Measurements from ENCODE around the gene TKT.

Gene TKT

DNA sequence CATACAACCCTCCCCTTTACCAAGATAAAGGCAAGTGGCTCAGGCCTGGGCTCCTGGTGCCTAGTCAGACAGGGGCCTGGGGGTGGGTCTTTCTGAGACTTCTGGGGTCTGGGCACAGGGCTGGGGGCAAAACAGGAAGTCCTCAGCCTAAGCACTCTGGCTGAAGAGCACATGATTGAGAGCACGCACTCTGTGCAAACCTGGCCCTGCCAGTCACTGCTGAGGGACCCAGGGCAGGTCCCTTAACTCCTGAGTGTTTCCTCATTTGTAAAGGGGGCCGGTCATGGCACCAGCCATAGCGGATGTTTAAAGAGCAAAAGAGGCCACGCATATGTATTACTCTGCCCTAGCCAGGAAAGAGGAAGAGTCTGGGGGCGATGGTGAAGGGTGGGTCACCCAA is 16.0 kb downstream of the TKT start:
- no peak for DNase-seq

DNA sequence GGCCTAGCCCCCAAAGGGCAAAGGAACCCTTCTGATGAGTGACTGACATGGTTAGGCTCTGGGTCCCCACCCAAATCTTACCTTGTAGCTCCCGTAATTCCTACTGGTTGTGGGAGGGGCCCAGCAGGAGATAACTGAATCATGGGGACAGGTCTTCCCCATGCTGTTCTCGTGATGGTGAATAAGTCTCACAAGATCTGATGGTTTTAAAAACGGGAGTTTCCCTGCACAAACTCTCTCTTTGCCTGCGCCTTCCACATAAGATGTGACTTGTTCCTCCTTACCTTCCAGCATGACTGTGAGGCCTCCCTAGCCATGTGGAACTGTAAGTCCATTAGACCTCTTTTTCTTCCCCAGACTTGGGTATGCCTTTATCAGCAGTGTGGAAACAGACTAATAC is 16.9 kb downstream of the TKT start:
- no peak for DNase-seq

DNA sequence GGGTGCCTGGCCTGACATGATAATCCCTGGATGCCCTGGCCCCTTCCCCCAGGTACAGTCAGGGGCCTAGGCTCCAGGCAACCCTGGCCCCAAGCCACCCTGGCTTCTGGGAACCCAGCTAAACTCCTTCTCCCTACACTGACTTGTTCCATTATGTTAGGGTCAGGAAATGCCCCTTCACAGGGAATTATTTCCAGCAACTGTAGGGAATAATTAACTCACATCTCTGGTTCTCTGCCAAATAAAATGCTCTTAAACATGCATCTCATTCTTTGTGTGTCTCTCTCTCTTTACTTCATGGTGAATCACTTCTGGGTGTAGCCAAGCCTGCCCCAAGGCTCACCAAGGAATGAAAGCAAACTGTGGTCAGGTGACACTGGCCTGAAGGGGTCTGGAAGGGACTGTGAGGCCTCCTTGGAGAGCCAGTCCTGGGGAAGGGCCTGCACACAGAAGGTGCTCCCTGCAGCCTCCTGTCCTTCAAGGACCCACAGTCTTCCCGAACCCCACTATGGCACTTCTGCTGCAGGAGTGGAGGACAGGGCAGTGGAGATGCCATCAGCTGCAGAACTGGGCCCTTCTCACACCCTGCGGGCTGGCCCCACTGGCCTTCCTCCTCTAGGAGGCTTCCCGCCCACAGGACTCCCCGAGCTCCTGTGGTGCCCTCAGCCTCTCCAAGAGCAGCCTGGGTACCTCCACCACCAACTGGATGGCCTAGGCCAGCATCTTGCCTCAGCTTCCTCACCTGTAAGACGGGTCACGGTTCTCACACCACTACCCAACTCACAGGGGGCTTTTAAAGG is 17.6 kb downstream of the TKT start:
- DNase-seq, result no peak

DNA sequence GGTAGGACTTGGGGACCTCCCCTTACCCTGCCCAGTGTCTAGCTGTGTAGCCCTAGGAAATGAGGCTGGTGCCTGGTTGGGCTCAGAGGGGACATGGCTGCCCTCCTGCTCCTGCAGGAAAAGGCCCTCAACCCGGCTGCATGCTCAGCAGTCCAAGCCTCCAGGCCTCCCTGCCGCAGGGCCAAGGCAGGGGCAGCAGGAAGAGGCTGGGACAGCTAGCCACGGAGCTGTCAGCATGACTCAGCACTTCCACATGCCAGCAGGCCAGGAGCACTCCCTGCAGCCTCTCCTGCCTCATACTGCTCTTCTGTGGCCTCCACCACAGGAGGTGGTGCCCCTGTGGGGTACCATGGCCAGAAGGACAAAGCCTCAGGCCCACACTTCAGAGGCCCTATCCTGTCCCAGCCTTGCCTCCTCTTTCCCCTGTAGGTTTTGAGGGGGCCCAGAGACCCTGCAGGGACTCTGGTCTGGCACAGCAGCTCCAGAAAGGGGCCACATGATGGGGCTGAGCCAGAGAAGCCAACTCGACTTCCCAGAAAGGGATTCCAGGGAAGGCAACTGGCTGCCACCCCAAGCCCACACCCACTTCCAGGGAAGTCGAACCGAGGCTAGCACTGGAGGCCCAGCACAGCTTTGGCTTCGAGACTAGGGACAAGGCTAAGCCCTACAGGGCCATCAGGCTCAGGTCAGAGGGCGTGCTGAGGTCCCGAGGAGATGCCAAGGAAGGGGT is 19.5 kb downstream of the TKT start:
- DNase-seq, result no peak

DNA sequence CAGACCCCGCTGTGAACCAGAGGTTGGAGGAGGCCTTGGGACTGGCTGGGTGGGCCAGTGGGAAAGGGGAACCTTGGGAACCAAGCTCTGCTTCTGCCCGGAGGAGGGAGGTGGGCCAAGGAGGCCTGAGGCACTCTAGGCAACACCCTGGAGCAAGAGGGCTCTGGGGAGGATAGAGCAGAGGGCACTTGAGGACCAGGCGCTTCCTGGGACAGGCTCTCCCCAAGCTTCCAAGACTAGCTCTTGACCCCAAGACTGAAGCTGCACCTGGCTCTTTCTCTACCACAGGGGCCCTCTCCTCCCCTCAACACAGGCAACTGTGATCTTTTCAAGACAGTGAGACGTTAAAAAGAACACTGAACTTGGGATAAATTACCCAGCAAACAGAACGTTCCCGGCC is 20.3 kb downstream of the TKT start:
- DNase-seq, result no peak

DNA sequence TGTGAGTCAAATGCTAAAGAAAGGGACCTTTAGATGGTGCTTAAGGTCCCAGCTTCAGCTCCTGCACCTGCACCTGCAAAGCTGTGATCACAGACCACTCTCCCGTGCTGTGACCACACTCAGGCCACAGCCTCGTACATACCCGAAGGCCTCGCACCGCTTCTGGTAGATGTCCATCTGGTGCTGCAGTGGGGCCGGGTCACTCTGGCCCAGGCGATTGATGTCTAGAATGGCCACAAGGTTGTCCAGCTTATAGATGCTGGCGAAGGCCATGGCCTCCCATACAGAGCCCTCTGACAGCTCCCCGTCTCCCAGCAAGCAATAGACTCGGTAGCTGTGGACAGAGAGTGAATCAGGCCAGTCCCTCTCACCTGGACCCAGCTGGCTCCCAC is 21.0 kb downstream of the TKT start:
- no peak for DNase-seq

DNA sequence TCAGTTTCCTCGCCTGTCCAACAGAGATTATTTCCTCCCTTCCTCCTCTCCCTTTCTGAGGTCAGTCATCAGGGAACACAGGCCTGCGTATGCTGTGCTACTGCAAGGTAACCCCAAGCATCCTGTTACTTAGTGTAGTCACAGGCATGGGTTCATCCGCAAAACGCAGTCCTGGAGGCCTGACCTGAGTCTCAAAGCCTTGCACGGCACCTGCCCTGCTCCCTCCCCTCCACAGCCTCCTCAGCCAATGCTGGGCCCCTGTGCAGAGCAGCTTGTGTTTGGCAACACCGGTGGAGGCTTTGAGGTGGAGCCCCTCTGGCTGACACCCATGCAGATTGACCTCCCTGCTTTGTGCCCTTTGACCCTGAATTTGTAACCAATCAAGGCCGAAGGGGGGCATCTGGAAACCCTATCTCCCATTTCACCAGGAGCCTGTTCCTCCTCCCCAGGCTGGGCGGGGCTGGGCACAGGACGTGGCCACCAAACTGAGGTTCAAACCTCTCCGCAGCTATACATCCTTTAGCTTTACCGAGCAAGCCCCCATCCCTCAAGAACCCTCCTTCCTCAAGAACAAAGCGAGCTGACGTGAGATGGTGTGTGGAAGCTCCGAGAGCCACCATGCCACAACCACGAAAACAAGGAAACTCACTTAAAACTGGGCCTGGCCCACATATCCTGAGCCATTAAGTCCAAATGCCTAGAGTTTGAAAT is 21.5 kb downstream of the TKT start:
- DNase-seq, result no peak

DNA sequence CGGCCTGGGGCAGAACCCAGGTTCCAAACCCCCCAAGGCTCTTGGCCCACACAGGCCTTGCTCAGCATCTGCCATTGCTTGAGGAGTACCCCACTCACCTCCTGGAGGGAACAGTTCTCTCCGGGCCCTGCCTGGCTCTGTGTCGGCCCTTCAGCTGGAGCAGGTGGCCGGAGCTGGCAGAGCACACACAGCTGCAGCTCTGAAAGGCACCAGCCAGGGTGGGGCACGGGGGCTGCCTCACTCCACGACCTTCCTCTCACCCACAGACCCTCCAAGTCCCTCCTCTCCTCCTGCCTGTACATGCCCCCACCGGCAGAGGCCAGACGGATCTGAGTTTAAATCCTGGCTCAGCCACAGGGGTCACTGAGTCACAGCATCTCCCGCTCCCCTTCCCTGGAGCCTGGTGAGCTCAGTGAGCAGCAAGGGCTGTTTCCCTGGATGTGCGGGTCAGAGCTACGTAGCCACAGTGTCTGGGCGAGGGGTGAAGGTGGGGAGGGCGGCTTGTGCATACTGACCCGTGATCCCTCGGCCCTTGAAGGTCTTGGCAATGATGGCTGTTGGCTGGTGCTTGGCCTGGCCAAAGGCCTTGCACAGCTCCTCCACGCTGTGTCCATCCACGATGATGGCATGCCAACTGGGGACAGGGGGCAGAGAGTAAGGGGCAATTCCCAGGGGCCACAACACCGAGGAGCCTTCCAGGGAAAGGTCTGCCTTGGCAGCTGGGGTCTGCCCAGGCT is 23.0 kb downstream of the TKT start:
- DNase-seq, result no peak

DNA sequence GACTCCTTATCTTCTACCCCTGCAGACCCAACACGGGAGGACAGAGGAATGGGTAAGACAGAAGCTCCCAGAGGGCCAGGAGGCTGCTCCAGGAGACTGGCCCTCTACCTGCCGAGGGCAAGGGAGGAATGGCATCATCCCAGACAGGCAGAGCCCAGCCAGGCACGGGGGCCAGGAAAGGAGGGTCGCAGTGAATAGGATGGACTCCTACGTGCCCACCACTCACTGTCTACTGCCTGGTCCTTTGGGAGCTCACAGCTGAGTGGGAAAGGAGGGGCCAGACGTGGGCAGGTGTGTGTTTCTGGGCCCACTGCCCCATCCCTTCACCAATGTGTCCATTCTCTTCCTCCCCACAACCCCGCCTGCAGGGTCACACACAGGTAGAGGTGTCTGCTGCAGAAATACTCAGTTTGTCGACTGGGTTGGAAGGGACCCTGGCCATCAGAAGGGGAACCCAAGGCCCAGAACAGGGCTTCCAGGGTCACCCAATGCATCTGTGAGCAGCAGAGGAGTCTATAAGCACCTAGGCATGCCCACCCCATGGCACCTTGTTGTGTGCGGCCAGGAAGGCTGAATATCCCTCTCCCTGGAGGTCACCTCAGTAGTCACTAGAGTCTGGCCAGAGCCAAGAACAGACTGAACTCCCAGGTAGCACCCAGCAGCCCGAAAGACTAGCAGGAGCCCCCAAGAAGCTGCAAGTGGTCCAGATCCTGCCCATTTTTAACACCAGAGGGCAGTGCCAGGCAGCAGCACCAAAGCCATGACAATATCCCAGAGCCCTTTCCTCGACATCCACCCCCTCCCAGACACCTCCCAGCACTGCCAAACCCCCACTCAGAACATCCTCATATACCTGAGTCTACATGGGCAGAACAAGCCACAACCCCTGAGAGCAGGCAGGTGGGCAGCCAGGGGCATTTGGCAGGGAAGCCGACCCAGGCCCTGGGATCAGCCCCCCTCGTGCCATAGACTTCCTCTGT is 24.0 kb downstream of the TKT start:
- DNase-seq, result no peak

DNA sequence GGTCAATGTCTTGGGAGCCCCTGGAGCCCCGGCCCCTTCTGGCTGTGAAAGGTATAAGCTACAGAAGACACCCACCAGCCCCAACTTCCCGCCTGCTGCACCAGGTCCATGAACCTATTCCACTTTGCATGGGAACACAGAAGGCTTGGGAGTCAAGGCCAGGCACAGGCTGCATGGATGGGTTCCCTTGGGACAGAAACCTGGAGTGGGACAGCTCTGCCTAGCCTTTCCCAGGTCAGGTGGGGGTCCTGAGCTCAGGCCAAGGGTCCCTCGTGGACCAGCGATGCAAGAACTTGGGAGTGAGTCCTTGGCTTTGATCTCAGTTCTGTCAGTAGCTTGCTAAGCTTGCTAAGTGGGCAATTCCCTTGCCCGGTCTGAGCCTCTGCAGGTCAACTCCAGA is 25.0 kb downstream of the TKT start:
- DNase-seq, result no peak

DNA sequence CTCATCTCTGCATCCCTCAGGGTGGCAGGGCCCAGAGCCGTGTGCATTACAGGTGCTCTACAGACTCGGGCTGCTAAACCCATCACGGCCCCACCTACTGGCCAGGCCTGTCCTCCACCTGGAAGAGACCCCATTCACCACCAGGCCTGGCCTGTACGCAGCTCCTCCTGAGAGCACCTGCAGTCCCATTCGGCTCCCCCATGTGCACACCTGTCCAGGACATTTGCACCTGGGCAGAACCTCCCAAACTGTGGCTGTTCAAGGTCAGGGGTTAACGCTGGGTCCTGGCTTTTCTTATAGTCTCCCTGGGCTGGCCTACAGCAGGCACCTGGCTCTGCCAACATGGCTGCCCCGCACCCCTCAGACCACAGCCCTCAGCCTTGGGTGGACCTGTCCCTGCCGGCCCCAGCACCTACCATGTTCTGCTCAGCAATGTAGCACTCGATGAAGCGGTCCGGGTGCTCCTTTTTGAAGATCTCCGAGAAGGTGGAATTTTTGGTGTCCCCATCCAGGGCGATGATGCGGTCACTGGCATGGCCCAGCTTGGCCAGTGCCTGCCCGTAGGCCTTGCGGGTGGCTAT is 25.7 kb downstream of the TKT start:
- no peak for DNase-seq

DNA sequence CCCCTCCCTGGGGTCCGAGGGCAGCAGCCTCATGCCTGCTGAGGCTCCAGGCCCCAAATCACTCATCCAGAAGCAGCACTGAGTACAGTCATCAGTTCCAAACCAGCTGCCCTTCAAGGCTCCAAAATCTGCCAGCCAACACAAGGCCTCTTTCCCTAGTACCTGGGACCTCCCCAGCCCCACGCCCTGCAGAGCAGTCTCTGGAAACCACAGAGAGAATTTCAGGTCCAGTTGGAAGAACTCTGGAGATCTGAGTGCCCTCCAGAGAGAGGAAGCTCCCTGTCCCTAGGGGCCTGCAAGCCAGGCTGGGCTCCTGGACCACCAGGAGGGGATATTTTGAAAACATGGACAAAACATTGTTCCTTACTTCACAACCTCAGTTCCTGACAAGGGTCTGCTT is 26.2 kb downstream of the TKT start:
- no peak for DNase-seq

DNA sequence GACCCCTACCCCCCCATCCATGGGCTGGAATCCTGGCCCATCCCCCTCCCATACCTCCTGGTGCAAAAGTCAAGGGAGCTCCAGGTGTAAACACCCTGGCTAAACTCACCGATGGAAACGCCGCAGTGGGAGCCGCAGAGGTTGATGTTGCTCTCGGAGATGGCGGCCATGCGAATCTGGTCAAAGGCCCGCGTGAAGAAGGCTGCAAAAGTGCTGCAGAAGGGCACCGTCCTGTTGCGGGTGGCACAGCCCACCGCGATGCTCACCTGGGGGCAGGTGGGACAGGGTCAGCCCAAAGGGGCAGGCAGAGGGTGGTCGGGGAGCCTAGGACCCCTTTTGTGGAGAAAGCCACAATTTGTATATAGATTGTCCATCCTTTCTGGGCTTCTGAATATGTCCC is 26.7 kb downstream of the TKT start:
- DNase-seq, result no peak

DNA sequence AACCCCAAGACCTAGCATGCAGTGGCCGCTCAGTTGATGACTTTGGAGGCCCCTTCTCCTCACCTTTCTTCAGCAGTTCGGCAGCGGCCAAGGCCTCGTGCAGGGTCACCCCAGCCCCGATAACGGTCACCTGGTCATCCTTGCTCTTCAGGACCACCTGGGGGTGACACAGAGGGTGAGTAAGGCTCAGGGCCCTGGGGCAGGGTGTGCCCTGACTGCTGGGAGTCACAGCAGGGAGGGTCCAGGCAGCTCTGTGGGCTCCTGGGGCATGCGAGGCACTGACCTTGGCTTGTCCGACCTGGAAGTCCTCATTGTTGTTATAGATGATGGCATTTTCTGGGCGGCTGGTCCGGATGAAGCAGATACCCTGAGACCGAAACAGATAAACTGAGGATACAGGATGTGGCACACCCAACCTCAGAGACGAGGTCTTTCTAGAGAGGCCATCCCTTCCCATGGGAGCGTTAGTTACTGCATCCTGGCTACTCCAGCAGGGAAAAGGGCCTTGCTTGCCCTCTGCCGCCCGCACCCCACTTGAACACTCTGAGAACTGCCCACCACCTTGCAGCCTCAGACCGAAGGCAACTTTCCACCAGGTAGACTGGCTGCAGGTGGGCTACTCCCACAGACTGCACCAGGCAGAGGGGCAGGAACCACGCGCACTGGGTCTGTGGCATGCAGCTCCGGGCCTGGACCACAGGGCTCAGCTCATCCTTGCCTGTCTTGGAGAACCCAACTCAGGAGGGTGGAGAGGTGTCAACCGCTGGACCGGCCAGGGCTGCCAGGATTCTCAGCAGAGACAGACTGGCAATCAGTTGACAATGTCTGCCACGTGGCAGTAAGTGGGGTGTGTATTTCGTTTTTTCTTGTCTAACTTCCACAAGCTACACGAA is 27.6 kb downstream of the TKT start:
- no peak for DNase-seq

DNA sequence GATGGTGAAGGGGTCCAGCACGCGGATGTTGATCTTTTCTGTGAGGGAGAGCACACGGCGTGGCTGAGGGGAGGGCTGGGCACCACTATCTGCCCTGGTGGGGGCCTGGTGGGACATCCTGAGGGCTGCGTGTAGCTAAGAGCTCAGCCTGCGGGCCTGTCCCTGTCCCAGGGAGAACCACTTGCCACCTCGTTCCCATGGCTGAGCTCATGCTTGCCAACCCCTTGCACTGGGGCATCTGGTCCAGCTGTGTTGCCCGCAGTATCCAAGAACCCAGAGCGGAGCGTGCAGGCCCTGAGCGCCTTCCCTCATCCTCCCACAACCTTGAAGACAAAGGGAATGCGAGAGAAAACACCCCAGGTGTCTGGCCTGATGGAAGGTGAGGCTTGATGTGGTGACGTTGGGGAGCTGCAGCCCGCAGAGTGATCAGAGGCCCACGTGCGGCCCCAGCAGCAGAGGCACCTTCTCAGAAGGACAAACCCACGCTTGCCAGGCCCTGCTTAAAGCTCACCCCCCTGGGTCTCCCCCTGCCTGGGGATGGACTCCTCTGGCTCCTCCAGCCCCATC is 28.9 kb downstream of the TKT start:
- no peak for DNase-seq

DNA sequence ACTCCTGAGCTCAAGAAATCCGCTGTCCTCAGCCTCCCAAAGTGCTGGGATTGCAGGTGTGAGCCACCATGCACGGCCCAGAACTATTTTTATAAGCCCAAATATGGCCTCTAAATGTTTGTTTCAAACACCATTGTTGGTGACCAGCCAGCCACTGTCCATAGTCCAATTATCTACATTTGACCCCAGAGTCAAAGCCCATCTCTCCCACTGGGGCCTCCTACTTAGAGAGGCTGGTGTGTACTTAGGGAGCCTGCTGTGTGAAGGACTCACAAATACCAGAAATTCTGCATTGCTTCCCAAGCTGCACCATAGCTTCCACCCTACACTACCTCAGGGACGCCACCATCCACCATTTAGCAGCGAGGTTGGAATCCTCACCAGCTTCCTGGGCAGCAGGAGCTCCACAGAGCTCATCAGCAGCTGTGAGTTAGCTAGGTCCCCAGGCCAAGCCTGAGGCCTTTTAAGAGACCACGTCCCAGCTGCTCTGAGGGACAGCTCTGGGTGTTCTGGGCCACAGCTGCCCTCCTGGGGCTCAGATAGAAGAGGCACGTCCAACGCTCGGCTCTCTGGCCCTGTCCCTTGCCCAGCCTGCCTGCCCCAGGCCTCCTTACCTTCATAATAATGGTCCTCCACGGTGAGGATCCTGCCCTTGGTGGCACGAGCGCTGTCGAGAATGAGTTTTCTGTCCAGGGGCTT is 29.5 kb downstream of the TKT start:
- no peak for DNase-seq

DNA sequence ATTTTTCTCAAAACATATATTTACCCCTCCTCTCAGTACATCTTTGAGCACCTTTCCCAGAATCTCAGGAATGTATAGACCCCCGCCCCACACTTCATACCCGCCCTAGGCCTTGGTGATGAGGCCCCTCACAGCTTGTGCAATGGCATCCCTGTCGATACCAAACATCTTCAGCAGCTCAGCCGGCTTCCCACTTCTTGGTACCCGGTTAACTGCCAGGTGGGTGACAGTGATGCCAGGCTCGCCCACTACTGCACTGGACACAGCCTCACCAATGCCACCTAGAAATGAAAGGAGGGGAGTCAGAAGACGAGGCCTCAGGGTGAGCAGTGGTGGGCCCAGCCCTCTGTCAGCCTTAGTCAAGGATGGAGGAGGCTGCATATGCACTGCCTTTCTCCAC is 30.2 kb downstream of the TKT start:
- DNase-seq, result no peak

DNA sequence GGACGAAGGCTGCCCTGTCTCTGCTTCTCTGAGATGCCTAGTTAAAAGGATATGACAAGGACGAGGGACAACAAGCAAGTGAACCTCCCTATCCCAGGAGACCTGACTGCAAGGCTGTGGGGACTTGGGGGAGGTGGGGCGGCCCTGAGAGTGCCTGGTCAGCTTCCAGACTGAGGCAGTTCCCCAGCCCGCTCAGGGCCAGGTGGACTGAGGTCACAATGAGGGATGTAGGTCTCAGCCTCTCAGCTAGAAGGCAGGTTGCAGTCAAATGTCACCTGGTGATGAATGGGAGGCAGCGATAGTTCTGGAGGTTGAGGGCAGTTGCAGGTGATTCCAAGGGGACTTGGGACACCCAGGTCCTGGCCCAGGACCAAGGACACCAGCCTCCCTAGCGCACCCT is 30.6 kb downstream of the TKT start:
- DNase-seq, result no peak

DNA sequence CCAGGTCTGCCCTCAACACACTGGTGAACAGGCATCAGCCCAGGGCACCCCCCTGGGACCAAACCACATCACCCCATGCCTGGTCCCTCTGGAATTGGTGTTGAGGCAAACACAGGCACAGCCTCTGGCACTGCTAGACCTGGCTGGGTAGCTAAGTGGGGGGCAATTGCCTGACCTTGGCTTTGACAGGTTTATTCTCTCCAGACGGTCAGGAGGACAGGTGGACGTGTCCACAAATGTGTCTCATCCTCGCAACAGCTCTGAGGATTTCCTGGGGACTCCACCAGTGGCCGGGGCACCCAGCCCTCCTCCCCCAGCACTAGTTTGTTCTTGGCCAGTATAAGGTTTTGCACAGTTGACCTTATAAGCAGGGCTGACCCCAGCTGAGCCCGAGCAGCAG is 31.3 kb downstream of the TKT start:
- no peak for DNase-seq

DNA sequence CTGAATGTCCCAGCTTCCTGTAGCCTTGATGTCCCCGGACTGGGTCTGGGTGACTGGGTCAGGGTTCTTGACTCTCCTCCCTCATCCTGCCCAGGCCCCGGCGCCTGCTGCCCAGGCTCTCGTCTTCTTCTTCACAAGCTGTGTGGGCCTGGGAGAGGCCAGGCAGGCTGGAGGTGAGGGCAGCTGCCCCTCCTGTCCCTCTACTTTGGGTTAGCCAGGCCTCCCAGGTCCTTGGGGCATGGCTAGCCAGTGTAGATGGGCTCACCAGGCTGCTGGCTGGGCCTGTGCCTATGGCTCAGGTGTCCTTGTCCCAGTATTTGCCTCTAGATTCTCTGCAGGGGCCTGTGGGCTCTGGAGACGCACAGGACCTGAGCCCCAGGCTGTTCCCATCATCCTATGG is 31.8 kb downstream of the TKT start:
- DNase-seq, result no peak
